ENCODE data around the gene SECISBP2. TPM values are rescaled to one million over a fixed set of nuclear protein-coding genes. Genes with fewer than 3 reads are reported as not detected.

The SECISBP2 gene
- total RNA-seq, 1 experiment from 2014 or later, result 25.5 TPM

- peaks cover 67% of the 10 kb centered on the region for H3K36me3 ChIP-seq
- H3K9me3 ChIP-seq (replicated peaks), result no peaks in the 10 kb centered on the region
- H3K27me3 ChIP-seq (replicated peaks), result no peaks in the 10 kb centered on the region
- H3K27ac ChIP-seq, result no peak overlapping the region
- H3K4me1 ChIP-seq (replicated peaks), result no peaks in the 10 kb centered on the region
- H3K4me3 ChIP-seq, result no peak overlapping the region
- DNase-seq (ENCODE audit: low read depth in 1 of 2, low spot score in 2 of 2), result no peak
Observed at GRCh38 chr9:89346696-89347095, 28.4 kb downstream of the SECISBP2 start.

DNA sequence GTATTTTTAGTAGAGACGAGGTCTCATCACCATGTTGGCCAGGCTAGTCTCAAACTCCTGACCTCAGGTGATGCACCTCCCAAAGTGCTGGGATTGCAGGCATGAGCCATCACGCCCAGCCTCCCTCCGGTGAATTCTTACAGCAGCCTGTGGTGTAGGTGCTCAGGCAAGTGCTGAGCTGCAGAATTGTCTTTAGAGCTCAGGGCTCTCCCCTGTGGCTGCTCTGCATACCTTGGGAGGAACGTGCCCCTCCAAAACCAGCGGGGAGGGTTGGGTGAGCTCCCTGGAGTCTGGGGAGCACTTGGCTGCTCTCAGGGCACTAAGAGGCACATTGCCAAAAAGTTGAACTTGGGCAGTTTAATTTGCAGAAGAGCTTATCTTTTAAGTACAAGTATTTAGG, 29.4 kb downstream of the SECISBP2 start:
- H3K36me3 ChIP-seq, result peaks cover 63% of the 10 kb centered on the region
- no peak overlapping the region for H3K4me3 ChIP-seq
- no peak overlapping the region for H3K27ac ChIP-seq
- no peaks in the 10 kb centered on the region for H3K27me3 ChIP-seq (replicated peaks)
- DNase-seq (ENCODE audit: low read depth in 1 of 2, low spot score in 2 of 2), result no peak
- H3K4me1 ChIP-seq (replicated peaks), result no peaks in the 10 kb centered on the region
- H3K9me3 ChIP-seq (replicated peaks), result no peaks in the 10 kb centered on the region

DNA sequence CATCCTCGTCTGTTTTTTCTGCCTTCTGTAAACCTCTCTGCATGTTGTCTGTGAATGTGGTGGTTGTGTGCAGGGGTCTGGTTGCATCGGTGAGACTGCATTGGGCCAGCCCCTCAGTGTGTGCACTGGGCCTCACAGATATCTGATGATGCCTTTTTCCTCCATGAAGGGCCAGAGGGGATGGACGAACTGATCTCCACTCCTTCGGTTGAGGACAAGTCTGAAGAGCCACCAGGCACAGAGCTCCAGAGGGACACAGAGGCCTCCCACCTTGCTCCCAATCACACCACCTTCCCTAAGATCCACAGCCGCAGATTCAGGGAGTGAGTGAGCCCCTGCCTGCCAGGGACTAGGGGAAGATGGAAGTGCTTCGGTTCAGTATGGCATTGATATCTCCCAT, 31.3 kb downstream of the SECISBP2 start:
- no peak overlapping the region for H3K27ac ChIP-seq
- H3K36me3 ChIP-seq, result peaks cover 69% of the 10 kb centered on the region
- H3K4me1 ChIP-seq (replicated peaks), result no peaks in the 10 kb centered on the region
- no peak for DNase-seq (ENCODE audit: low read depth in 1 of 2, low spot score in 2 of 2)
- H3K4me3 ChIP-seq, result no peak overlapping the region
- no peaks in the 10 kb centered on the region for H3K27me3 ChIP-seq (replicated peaks)
- H3K9me3 ChIP-seq (replicated peaks), result no peaks in the 10 kb centered on the region

GRCh38 chr9:89350988-89351557, 32.8 kb downstream of the SECISBP2 start:
- Histone ChIP-seq H3K27me3 (replicated peaks) (no peaks in the 10 kb centered on the region), H3K9me3 (replicated peaks) (no peaks in the 10 kb centered on the region), H3K4me3 (no peak overlapping the region), H3K36me3 (peaks cover 73% of the 10 kb centered on the region), H3K27ac (no peak overlapping the region), H3K4me1 (replicated peaks) (no peaks in the 10 kb centered on the region)
- DNase-seq (ENCODE audit: low read depth in 1 of 2, low spot score in 2 of 2), result no peak

GRCh38 chr9:89351584-89352300, 33.4 kb downstream of the SECISBP2 start:
- no peaks in the 10 kb centered on the region for H3K4me1 ChIP-seq (replicated peaks)
- no peak for DNase-seq (ENCODE audit: low read depth in 1 of 2, low spot score in 2 of 2)
- no peaks in the 10 kb centered on the region for H3K9me3 ChIP-seq (replicated peaks)
- H3K27me3 ChIP-seq (replicated peaks), result no peaks in the 10 kb centered on the region
- H3K27ac ChIP-seq, result no peak overlapping the region
- H3K36me3 ChIP-seq, result peaks cover 66% of the 10 kb centered on the region
- H3K4me3 ChIP-seq, result no peak overlapping the region

DNA sequence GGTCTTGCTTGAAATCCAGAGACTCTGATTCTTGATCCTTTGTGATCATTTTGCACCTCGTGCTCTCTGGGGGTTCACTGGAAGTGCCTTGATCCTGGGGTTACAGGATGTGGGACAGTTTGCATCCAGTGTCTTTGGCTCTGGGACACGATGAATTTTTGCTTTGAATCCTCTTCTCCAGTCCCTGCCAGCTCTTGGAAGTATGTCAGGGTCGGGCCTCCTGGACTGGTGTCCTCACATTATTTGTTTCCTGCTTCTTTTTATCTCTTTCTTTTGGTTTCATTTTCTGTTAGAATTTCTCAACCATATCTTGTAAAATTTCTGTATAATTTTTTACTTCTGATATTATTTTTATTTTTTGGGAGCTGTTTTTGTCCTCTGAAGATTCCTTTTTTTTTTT, 34.2 kb downstream of the SECISBP2 start:
- Histone ChIP-seq H3K4me1 (replicated peaks) (no peaks in the 10 kb centered on the region), H3K9me3 (replicated peaks) (no peaks in the 10 kb centered on the region), H3K27ac (no peak overlapping the region), H3K27me3 (replicated peaks) (no peaks in the 10 kb centered on the region), H3K4me3 (no peak overlapping the region), H3K36me3 (peaks cover 64% of the 10 kb centered on the region)
- DNase-seq (ENCODE audit: low read depth in 1 of 2, low spot score in 2 of 2), result no peak

DNA sequence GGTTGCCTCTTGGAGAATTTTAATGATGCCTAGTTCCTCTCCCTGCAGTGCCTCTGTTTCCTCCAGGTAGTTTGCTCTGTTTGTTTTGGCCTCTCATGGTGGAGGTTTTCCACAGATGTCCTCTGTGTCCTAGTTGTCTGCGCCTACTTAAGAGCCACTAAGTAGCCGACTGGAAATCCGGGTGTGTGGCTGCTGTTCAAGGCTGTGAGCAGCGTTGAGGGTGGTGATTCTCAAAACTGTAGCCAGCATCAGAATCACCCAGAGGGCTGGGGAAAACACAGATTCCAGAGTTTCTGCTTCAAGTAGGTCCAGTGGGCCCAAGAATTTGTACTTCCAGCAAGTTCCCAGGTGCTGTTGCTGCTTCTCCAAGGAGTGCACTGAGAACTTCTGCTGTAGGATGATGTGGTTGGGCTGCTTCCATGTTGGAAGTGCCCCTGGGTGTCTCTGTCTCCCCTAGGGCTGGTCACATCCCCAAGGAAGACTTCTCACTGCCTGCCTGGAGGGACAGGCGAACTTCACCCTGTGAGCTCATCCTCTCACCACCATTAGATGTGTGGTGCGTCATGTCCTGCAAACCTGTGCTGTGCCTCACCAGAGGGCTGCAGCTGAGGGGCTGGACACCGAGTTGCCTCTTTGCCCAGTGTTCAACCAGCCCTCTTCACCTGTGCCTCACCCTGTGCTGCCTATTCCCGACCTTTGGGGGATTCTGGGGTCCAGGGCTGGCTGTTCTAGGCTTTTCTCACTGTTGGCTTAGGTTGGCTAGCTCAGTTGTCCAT, 34.8 kb downstream of the SECISBP2 start:
- no peaks in the 10 kb centered on the region for H3K27me3 ChIP-seq (replicated peaks)
- peaks cover 68% of the 10 kb centered on the region for H3K36me3 ChIP-seq
- H3K27ac ChIP-seq, result no peak overlapping the region
- no peaks in the 10 kb centered on the region for H3K4me1 ChIP-seq (replicated peaks)
- no peaks in the 10 kb centered on the region for H3K9me3 ChIP-seq (replicated peaks)
- H3K4me3 ChIP-seq, result no peak overlapping the region
- DNase-seq (ENCODE audit: low read depth in 1 of 2, low spot score in 2 of 2), result no peak

DNA sequence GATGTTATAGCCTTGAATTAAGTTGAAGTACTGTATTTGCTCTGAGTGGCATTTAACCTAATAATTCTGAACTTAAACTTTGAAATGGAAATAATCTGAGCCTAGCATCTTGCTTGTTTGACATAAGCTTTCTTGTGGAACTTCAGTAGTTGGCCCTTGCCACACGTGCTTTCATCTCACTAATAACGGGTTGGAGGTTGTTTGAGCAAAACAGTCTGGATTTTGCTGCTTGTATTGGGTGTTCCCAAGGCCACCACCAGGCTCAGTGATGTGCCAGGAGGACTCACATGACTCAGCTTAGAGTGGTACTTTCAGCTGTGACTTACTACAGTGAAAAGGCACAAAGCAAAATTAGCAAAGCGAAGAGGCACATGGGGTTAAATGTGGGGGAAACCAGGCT, 35.7 kb downstream of the SECISBP2 start:
- H3K9me3 ChIP-seq (replicated peaks), result no peaks in the 10 kb centered on the region
- no peak overlapping the region for H3K27ac ChIP-seq
- H3K36me3 ChIP-seq, result peaks cover 61% of the 10 kb centered on the region
- H3K4me1 ChIP-seq (replicated peaks), result no peaks in the 10 kb centered on the region
- H3K27me3 ChIP-seq (replicated peaks), result no peaks in the 10 kb centered on the region
- no peak for DNase-seq (ENCODE audit: low read depth in 1 of 2, low spot score in 2 of 2)
- no peak overlapping the region for H3K4me3 ChIP-seq

GRCh38 chr9:89354471-89354870, 36.2 kb downstream of the SECISBP2 start:
- no peak overlapping the region for H3K27ac ChIP-seq

DNA sequence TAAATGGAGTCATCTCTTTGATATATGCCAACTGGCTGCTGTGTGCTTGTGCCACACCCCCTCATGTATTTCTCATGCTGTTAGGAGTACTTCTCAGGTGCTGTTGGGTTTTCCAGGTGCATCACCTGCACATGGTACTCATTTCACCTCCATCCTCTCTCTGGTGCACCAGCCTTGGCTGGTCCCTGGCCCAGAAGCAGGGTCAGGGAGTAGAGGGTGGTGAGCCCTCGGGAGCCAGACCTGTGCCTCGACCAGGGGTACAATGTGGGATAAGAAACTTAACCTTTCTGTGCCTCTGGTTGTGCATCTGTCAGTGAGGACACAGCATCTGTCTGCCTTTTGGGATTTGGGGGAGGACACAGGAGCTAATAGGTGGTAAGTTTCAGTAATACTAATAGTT, 38.5 kb downstream of the SECISBP2 start:
- Histone ChIP-seq H3K4me3 (no peak overlapping the region), H3K4me1 (replicated peaks) (no peaks in the 10 kb centered on the region), H3K27ac (no peak overlapping the region), H3K27me3 (replicated peaks) (no peaks in the 10 kb centered on the region), H3K9me3 (replicated peaks) (no peaks in the 10 kb centered on the region), H3K36me3 (peaks cover 55% of the 10 kb centered on the region)
- peak in 1 of 2 experiments; percentile 9 for DNase-seq (ENCODE audit: low read depth in 1 of 2, low spot score in 2 of 2)

More at GRCh38 chr9:89354471-89354870, 36.2 kb downstream of the SECISBP2 start:
- no peaks in the 10 kb centered on the region for H3K4me1 ChIP-seq (replicated peaks)
- no peak overlapping the region for H3K4me3 ChIP-seq
- DNase-seq (ENCODE audit: low read depth in 1 of 2, low spot score in 2 of 2), result no peak
- peaks cover 58% of the 10 kb centered on the region for H3K36me3 ChIP-seq
- no peaks in the 10 kb centered on the region for H3K9me3 ChIP-seq (replicated peaks)
- H3K27me3 ChIP-seq (replicated peaks), result no peaks in the 10 kb centered on the region

- Histone ChIP-seq H3K27me3 (replicated peaks) (no peaks in the 10 kb centered on the region), H3K27ac (no peak overlapping the region), H3K4me3 (no peak overlapping the region), H3K36me3 (peaks cover 53% of the 10 kb centered on the region), H3K9me3 (replicated peaks) (no peaks in the 10 kb centered on the region), H3K4me1 (replicated peaks) (no peaks in the 10 kb centered on the region)
- DNase-seq (ENCODE audit: low read depth in 1 of 2, low spot score in 2 of 2), result peak in 1 of 2 experiments; percentile 27
Observed at GRCh38 chr9:89357331-89358197, 39.3 kb downstream of the SECISBP2 start.

DNA sequence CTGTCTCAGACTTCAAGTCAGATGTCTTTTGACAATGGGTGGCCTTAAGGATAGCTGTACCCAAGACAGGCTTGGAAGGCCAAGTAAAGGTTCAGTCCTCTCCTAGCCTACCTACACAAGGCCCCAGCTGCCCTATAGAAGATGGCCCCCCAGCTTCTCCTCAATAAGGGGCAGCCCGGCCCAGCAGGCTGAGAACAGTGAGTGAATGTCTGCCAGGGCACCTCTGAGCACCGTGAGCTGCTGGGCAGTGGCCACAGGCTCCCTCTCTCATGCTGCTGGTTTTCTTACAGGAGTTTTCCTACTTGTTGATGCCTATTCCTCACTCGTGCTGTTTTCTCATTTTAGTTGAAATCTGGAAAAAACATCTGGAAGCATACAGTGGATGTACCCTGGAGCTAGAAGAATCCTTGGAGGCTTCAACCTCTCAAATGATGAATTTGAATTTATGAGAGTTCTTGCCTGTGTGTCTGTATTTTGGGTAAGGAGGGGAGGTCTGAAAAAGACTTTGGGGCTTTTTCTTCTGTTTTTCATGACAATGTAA, 40.1 kb downstream of the SECISBP2 start:
- peak in 1 of 2 experiments; percentile 10 for DNase-seq (ENCODE audit: low read depth in 1 of 2, low spot score in 2 of 2)

DNA sequence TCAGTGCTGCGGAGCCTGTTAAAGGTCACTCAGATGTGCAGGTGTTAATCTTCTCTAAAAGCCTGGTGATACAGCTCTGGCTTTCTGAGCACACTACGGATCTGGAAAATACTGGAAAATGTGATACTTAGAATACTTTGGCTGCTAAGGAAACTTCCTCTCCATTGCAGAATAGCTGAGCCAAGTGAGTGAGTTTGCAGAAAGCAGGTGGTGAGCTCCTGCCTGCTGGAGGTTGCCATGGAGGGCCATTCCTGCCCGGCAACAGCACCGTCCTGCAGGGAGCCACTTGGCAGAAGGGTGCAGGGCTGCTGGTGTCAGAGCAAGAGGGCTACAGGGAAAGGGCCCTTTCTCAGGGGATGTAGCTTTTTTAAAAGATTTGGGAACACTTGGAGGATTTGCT, 40.7 kb downstream of the SECISBP2 start:
- no peak overlapping the region for H3K4me3 ChIP-seq
- H3K27ac ChIP-seq, result no peak overlapping the region
- no peaks in the 10 kb centered on the region for H3K27me3 ChIP-seq (replicated peaks)
- H3K9me3 ChIP-seq (replicated peaks), result no peaks in the 10 kb centered on the region
- peaks cover 44% of the 10 kb centered on the region for H3K36me3 ChIP-seq
- no peaks in the 10 kb centered on the region for H3K4me1 ChIP-seq (replicated peaks)
- peak in 1 of 2 experiments; percentile 28 for DNase-seq (ENCODE audit: low read depth in 1 of 2, low spot score in 2 of 2)

More for the DNA sequence above, 40.1 kb downstream of the SECISBP2 start:
- H3K4me1 ChIP-seq (replicated peaks), result no peaks in the 10 kb centered on the region
- no peak overlapping the region for H3K4me3 ChIP-seq
- H3K36me3 ChIP-seq, result peaks cover 49% of the 10 kb centered on the region
- no peaks in the 10 kb centered on the region for H3K9me3 ChIP-seq (replicated peaks)
- H3K27me3 ChIP-seq (replicated peaks), result no peaks in the 10 kb centered on the region
- no peak overlapping the region for H3K27ac ChIP-seq

Data from SJSA1 (cell line).